Prostate gland (tissue), 2 donors: ENCODE results near the gene TMEM132A.

Experiments
- POLR2A ChIP-seq: fragments of 450-650 bp; IDR thresholded peaks from one replicate; pipeline ENCODE4 v1.6.1; 2016; ENCODE audit warnings: antibody characterized with exemption, mild to moderate bottlenecking
- POLR2AphosphoS5 ChIP-seq: sonication (generic); formaldehyde crosslinking; IDR thresholded peaks from one replicate; pipeline ENCODE4 v1.6.1; 2017; ENCODE audit warnings: antibody characterized with exemption
- TF ChIP-seq, protein P1 (sequence below), 4 experiments: fragments of 200-600 bp in 2 of 4; fragments of 450-650 bp in 2 of 4; sonication (generic) in 2 of 4; IDR thresholded peaks; 1 replicate in 3 of 4; 2 replicates in 1 of 4; pipeline ENCODE4 v1.5.1; 2016 to 2019; ENCODE audit warnings: antibody characterized with exemption in 4 of 4, mild to moderate bottlenecking in 2 of 4, moderate library complexity in 2 of 4

DNA sequence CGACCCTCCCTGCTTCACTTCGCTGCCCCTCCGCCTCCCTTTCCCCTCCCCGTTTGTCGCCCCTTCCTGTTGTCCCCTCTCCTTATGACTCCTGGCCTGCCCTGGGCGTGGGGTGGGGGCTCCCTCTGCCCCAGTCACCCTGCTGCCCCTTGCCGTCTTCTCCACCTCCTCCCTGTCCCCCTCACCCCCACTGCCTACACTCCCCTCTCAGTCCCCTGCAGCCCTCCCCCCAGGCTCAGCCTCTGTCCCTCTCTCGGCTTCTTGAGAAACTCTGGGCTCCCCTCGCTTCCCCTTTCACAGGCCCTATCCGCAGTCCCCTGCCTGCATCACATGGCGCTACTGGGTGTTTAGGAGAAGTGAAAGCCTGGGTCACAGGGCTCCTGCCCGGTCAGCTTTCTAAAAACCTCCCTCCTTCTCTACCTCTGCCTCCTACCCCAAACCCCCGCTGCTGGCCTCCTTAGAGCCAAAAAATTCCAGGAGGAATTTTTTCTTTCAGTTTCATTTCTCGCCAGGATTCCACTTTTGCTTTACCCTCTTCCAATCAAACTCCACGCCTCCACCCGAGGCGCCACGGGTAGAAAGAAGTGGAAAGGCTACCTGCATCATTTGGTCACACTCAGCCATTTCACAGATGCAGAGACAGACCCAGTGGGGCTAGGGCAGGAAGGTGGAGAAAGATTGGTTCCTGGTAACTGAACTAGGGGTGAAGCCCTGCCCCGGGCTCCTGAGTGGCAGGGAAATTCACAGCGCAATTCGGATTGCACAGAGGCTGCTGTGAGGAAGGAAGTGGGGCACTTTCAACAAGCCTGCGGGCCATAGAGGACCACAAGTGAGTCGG is 27.9 kb downstream of the TMEM132A start, which contains the start of gene SLC15A3:
- TF ChIP-seq, protein P1, sequence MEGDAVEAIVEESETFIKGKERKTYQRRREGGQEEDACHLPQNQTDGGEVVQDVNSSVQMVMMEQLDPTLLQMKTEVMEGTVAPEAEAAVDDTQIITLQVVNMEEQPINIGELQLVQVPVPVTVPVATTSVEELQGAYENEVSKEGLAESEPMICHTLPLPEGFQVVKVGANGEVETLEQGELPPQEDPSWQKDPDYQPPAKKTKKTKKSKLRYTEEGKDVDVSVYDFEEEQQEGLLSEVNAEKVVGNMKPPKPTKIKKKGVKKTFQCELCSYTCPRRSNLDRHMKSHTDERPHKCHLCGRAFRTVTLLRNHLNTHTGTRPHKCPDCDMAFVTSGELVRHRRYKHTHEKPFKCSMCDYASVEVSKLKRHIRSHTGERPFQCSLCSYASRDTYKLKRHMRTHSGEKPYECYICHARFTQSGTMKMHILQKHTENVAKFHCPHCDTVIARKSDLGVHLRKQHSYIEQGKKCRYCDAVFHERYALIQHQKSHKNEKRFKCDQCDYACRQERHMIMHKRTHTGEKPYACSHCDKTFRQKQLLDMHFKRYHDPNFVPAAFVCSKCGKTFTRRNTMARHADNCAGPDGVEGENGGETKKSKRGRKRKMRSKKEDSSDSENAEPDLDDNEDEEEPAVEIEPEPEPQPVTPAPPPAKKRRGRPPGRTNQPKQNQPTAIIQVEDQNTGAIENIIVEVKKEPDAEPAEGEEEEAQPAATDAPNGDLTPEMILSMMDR (IDR thresholded peaks at IDR 0.05) = no peak
- TF ChIP-seq POLR2A (no peak), POLR2AphosphoS5 (no peak)
